Tibial nerve (tissue), 4 donors: ENCODE data around the gene SPNS1. TPM values are rescaled to one million over a fixed set of nuclear protein-coding genes. Genes with fewer than 3 reads are reported as not detected.
"Not testable (repeated sequence)": the region's sequence is repeated elsewhere in the genome, so short reads cannot be mapped to it uniquely, and the experiment has no call there.

Experiments
- DNase-seq, 2 donors: peaks; one replicate each; pipeline ENCODE4 v3.0.0-alpha.2; 2019; ENCODE audit warnings: low spot score in 2 of 2
- H3K27ac ChIP-seq, 4 donors: fragments of 200-600 bp; sonication (generic) in 3 of 4; one replicate each; pipeline ENCODE4 v1.5.1; 2017 to 2019; ENCODE audit warnings: mild to moderate bottlenecking in 1 of 4
- H3K27me3 ChIP-seq, 2 donors: fragments of 200-600 bp; sonication (generic) in 1 of 2; one replicate each; pipeline versions ENCODE4 v1.5.1 to v1.6.0; 2017 to 2019
- H3K36me3 ChIP-seq, 3 donors: fragments of 200-600 bp; sonication (generic); one replicate each; pipeline ENCODE4 v1.5.1; 2018 to 2019
- H3K4me1 ChIP-seq, 4 donors: fragments of 200-600 bp; sonication (generic) in 3 of 4; one replicate each; pipeline ENCODE4 v1.5.1; 2017 to 2019
- H3K4me3 ChIP-seq, 4 donors: fragments of 200-600 bp; sonication (generic) in 3 of 4; one replicate each; pipeline ENCODE4 v1.5.1; 2017 to 2019; ENCODE audit warnings: mild to moderate bottlenecking in 1 of 4, moderate library complexity in 1 of 4
- H3K9me3 ChIP-seq, 4 donors: fragments of 200-600 bp; sonication (generic) in 3 of 4; one replicate each; pipeline ENCODE4 v1.5.1; 2017 to 2019
- EP300 ChIP-seq, 2 donors: sonication (generic); formaldehyde crosslinking; IDR thresholded peaks; one replicate each; pipeline ENCODE4 v1.6.1; 2017; ENCODE audit warnings: antibody characterized with exemption in 2 of 2, mild to moderate bottlenecking in 1 of 2
- POLR2A ChIP-seq, 2 donors: fragments of 450-650 bp; IDR thresholded peaks; one replicate each; pipeline ENCODE4 v1.6.1; 2017; ENCODE audit warnings: antibody characterized with exemption in 2 of 2, mild to moderate bottlenecking in 2 of 2, moderate library complexity in 2 of 2
- WGBS, 2 donors: methylation state at CpG; one replicate each; pipeline ENCODE4 v1.1.5; 2018; 5-methylcytosine and 5-hydroxymethylcytosine counted together
- total RNA-seq, 4 donors: library from RNA; depleted of rRNA; stranded (reverse); fragments of >200 nt; gene quantifications; one replicate each; pipeline ENCODE4 v1.1.0, GENCODE V29; 2016
- TF ChIP-seq, protein P1 (sequence below), 5 experiments: fragments of 200-600 bp in 3 of 5; fragments of 450-650 bp in 2 of 5; sonication (generic) in 3 of 5; IDR thresholded peaks; one replicate each; pipeline ENCODE4 v1.5.1; 2016 to 2019; ENCODE audit warnings: antibody characterized with exemption in 5 of 5, mild to moderate bottlenecking in 3 of 5, moderate library complexity in 2 of 5

Gene SPNS1
- total RNA-seq, 4 donors from 2014 or later, result 9.8 to 38.4 (median 25.6) TPM

DNA sequence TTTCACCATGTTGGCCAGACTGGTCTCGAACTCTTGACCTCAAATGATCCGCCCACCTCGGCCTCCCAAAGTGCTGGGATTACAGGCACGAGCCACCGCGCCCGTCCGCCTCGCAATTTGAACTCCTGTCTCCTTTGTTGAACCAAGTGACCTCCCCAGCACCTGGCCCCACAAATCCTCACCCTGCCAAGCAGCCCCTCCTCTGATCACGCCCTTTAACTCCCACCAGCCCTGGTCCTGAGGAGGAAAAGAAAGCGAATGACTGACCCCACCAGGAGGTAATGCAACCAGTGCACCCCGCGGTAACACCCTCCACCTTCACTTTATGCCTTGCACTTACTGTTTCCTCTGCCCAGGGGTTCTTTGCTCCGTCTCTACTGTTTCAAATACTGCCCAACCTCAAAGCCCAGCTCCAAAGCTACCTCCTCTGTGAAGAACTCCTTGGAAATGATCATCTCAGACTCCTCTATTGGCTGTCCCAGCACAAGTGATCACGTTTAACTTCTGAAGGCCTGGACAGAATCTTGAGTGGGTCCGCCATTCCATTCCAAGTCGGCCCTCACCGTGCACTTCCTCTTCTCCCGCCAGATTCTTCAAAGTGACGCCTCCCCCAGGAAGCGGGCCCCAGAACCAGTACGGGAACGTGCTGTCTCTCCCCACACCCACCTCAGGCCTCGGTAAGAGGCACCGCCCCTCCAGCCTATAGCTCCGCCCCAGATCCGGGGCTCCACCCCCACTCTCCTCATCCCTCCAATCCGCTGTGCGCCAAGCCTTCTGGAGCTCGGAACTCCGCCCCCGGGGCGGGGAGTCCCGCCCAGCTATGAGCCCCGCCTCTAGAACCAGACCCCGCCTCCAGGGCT is 38.4 kb upstream of the SPNS1 start:
- 29 to 37% methylated on average over 29 to 34 of the region's 36 CpGs for WGBS, 2 donors
- TF ChIP-seq, protein P1, sequence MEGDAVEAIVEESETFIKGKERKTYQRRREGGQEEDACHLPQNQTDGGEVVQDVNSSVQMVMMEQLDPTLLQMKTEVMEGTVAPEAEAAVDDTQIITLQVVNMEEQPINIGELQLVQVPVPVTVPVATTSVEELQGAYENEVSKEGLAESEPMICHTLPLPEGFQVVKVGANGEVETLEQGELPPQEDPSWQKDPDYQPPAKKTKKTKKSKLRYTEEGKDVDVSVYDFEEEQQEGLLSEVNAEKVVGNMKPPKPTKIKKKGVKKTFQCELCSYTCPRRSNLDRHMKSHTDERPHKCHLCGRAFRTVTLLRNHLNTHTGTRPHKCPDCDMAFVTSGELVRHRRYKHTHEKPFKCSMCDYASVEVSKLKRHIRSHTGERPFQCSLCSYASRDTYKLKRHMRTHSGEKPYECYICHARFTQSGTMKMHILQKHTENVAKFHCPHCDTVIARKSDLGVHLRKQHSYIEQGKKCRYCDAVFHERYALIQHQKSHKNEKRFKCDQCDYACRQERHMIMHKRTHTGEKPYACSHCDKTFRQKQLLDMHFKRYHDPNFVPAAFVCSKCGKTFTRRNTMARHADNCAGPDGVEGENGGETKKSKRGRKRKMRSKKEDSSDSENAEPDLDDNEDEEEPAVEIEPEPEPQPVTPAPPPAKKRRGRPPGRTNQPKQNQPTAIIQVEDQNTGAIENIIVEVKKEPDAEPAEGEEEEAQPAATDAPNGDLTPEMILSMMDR (IDR thresholded peaks at IDR 0.05), result no peak
- no peak for TF ChIP-seq POLR2A (IDR thresholded peaks at IDR 0.05)
- no peak for TF ChIP-seq EP300 (IDR thresholded peaks at IDR 0.05)
- H3K4me1 ChIP-seq, result peaks cover 0 to 14% (median 0%) of the 10 kb centered on the region in 4 donors
- H3K36me3 ChIP-seq, result no peaks in the 10 kb centered on the region
- DNase-seq, result peak; percentile 57 to 73
- H3K27me3 ChIP-seq, result no peaks in the 10 kb centered on the region
- no peaks in the 10 kb centered on the region for H3K9me3 ChIP-seq
- H3K27ac ChIP-seq, result no peak overlapping the region
- H3K4me3 ChIP-seq, result peak overlapping the region in 1 of 4 donors; percentile 33

DNA sequence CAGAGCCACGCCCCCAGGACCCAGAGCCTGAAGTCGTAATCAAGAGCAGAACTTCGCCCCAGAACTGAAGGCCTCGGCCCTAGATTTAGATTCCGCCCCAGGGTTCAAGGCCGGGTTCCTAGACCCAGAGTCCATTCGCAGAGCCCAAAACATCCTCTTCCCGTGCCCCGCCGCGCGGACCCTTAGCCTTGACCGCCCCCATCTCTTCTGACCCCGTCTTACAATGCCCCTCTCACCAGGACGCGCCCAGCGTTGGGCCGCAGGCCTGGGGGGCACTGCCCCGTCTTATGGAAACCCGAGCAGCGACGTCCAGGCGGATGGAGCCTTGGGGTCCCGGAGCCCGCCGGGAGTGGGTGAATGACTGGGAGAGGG is 37.8 kb upstream of the SPNS1 start:
- Histone ChIP-seq H3K27me3 (no peaks in the 10 kb centered on the region), H3K4me3 (peak overlapping the region in 1 of 4 donors; percentile 33), H3K4me1 (peaks cover 0 to 14% (median 0%) of the 10 kb centered on the region in 4 donors), H3K36me3 (no peaks in the 10 kb centered on the region), H3K27ac (no peak overlapping the region), H3K9me3 (no peaks in the 10 kb centered on the region)
- 71 to 82% methylated on average over 25 to 26 of the region's 26 CpGs for WGBS, 2 donors
- TF ChIP-seq POLR2A (IDR thresholded peaks at IDR 0.05), result no peak
- no peak for TF ChIP-seq EP300 (IDR thresholded peaks at IDR 0.05)
- TF ChIP-seq, protein P1 (IDR thresholded peaks at IDR 0.05), result no peak
- DNase-seq, result no peak

DNA sequence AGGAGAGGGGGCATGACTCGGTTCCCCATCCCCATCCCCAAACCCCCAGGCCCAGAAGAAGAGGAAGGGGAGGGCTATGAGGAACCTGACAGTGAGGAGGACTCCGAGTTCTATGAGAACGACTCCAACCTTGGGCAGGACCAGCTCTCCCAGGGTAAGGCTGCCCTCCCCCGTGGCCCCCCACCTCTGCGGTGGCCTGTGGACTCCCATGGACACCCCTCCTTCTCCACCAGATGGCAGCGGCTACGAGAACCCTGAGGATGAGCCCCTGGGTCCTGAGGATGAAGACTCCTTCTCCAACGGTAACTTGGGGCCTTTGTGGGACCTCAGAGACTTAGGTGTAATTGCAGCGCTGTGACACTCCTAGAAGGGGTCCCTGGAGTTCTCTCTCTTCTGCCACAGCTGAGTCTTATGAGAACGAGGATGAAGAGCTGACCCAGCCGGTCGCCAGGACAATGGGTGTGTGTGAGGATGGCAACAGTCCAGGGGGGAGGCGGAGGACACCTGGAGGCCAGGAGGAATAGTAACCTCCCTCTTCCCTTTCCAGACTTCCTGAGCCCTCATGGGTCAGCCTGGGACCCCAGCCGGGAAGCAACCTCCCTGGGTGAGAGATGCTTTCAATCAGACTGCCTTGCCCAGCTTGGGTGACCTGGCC is 37.2 kb upstream of the SPNS1 start:
- Histone ChIP-seq H3K27ac (no peak overlapping the region), H3K27me3 (no peaks in the 10 kb centered on the region), H3K4me3 (no peak overlapping the region), H3K36me3 (no peaks in the 10 kb centered on the region), H3K4me1 (peaks cover 0 to 14% (median 0%) of the 10 kb centered on the region in 4 donors), H3K9me3 (no peaks in the 10 kb centered on the region)
- no peak for DNase-seq
- 74 to 79% methylated on average over 11 to 14 of the region's 14 CpGs for WGBS, 2 donors
- TF ChIP-seq, protein P1 (IDR thresholded peaks at IDR 0.05), result no peak
- TF ChIP-seq EP300 (IDR thresholded peaks at IDR 0.05) (no peak), POLR2A (IDR thresholded peaks at IDR 0.05) (no peak)

DNA sequence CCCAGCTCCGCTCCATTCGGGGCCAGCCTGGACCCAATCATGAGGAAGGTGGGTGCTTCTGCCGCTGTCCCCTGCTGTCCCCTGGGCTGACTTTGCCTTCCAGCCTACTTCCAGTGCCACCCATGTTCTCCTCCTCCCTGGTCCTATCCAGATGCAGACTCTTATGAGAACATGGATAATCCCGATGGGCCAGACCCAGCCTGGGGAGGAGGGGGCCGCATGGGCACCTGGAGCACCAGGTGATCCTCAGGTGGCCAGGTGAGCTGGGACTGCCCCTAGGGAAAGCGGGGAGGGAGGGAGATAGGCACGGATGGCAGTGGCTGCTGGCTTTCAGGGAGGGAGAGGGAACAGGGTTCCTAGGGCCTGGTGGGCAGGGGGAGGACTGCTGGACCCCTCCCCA is 35.9 kb upstream of the SPNS1 start:
- H3K36me3 ChIP-seq, result no peaks in the 10 kb centered on the region
- no peaks in the 10 kb centered on the region for H3K9me3 ChIP-seq
- WGBS, 2 donors, result 86 to 89% methylated on average over 6 to 7 of the region's 7 CpGs
- H3K27me3 ChIP-seq, result no peaks in the 10 kb centered on the region
- DNase-seq, result no peak
- TF ChIP-seq, protein P1 (IDR thresholded peaks at IDR 0.05), result no peak
- TF ChIP-seq EP300 (IDR thresholded peaks at IDR 0.05), result no peak
- no peak for TF ChIP-seq POLR2A (IDR thresholded peaks at IDR 0.05)
- H3K27ac ChIP-seq, result no peak overlapping the region
- H3K4me3 ChIP-seq, result no peak overlapping the region
- H3K4me1 ChIP-seq, result peaks cover 0 to 14% (median 0%) of the 10 kb centered on the region in 4 donors

DNA sequence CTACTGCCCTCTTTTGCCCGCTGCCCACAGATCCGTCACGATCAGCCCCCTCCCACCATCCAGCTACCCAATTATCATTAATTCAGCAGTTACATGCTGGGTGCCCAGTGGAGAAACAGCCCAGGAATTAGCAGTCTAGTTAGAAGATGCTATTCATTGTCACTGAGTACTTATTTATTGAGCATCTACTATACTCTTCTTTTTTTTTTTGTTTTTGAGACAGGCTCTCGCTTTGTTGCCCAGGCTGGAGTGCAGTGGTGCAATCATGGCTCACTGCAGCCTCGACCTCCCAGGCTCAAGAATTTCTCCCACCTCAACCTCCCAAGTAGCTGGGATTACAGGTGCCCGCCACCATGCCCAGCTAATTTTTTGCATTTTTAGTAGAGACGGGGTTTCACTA is 34.8 kb upstream of the SPNS1 start:
- not testable (repeated sequence) for H3K9me3 ChIP-seq, DNase-seq, H3K27me3 ChIP-seq, H3K36me3 ChIP-seq, H3K27ac ChIP-seq, H3K4me3 ChIP-seq
- 89 to 92% methylated on average over 7 of the region's 7 CpGs for WGBS, 2 donors
- H3K4me1 ChIP-seq, result peaks cover 0 to 16% (median 0%) of the 10 kb centered on the region in 4 donors
